Measurements from ENCODE around the gene HAGHL.

The HAGHL gene

DNA sequence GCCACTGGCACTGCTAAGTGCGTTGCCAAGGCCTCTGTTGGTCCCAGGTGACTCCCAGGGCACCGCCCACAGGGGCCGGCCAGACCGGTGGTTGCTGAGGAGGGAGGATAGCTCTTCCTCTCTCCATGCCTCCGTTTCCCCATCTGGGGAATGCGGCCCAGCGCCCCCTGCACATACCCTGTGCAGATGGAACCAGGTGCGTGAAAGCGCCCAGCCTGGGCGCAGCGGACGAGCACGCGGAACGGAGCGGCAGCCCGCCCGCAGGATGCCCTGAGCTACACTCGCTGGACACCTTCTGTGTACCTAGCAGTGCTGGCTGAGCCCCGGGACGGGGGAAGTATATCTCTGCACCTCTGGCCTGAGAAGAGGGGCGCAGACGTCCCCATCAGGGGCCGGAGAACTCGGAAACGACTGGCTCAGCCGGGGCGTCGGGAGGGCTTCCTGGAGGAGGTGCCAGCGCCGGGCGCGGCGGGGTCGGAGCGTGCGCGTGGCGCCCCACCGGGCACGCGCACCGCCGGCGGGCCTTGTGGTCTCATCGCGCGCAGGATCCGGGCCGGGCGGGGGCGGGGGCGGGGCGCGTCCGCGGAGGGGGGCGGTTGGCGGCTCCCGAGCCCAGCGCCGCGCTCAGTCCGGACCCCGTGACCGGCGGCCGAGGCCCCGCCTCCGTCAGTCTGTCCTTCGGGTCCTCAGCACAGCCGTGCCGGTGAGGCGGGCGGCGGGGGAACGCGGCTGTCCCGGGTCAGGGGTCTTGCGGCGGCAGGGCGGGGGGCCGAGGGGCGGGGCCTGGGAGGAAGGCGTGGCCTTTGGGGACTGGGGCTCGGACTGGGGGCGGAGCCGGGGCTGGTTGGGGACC lies at the start of gene HAGHL, which contains the start of gene CCDC78:
Gene HAGHL, plus strand, starts transcription at position 669 of the 853 bp plus-strand sequence. CDS start 404 bp downstream, outside the sequence.
Gene CCDC78, minus strand, starts transcription at position 6 of the 853 bp plus-strand sequence. CDS start 76 bp downstream, outside the sequence.
- DNase-seq (ENCODE audit: low read depth) = peak; percentile 49

GRCh38 chr16:677316-678190 lies 49.4 kb upstream of the HAGHL start:
- DNase-seq (ENCODE audit: low read depth) = no peak

DNA sequence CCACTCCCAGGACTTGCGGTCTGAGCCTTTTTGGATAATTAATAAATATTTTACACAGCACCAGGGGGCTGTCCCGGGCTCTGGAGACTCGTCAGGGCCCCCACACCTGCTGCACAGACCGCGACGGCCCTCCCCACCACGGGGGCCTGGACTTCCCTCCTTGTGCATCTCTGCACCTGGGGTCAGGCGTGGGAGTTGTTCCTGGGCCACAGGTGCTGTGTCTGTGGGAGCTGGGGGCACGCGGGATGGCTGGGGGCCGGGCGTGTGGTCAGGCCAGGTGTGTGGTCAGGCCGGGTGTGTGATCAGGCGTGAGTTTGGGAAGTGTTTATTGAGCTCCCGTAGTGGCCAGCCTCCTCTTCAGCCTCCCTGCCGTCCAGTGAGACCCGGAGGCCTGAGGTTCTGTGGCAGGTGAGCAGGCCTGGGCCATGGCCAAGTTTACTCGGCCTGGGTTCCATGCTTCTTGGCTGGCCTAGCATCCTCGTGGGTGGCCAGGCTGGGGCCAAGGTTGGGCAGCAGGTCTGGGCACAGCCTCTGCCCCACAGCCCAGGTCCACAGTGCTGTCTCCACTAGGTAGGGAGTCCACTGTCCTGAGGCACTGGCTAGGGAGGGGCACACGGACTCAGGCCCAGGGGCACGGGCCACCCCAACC lies 48.6 kb upstream of the HAGHL start:
- no peak for DNase-seq (ENCODE audit: low read depth)

DNA sequence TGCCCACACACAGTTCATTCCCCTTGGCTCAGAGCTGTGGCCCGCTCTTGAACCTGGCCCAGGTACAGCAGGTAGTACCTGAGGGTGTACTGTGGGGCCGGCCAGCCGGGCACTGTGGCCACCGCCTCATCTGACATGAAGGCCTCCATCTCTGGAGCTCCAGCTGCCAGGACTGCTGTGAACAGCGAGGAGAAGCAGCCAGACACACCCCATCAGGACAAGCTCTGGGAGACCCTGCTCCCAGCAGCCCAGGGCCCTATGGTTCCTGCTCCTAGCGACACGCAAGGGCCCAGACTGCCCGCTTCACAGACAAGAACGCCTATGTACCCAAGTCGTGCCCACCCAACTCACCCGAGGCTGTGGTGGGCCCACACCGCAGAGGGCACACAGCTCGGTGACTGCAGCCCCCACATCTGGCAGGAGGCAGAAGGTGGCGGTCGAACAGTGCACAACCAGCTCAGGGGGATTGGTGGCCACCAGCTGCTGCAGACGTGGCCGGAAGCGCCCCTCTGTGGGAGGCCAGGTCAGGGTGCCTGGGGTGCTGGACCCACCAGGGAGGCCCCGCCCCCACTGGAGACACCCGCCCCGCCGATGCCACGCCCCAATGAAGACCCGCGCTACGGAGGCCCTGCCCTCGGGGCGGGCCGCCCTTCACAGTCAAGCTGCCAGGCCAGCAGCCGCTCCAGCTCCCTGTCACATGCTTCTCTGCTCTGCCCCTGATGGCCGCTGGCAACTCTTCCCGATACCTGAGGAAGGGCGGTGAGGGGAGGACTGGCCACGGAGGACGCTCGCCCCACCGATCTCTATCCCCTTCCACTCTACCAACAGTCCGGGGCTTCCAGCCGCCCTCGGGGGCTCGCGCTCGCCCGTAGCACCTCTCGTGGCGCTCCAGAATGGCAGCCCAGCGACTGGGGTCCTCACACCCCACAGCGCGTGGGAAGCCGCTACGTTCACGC lies 47.8 kb upstream of the HAGHL start:
- DNase-seq (ENCODE audit: low read depth) = peak; percentile 35

DNA sequence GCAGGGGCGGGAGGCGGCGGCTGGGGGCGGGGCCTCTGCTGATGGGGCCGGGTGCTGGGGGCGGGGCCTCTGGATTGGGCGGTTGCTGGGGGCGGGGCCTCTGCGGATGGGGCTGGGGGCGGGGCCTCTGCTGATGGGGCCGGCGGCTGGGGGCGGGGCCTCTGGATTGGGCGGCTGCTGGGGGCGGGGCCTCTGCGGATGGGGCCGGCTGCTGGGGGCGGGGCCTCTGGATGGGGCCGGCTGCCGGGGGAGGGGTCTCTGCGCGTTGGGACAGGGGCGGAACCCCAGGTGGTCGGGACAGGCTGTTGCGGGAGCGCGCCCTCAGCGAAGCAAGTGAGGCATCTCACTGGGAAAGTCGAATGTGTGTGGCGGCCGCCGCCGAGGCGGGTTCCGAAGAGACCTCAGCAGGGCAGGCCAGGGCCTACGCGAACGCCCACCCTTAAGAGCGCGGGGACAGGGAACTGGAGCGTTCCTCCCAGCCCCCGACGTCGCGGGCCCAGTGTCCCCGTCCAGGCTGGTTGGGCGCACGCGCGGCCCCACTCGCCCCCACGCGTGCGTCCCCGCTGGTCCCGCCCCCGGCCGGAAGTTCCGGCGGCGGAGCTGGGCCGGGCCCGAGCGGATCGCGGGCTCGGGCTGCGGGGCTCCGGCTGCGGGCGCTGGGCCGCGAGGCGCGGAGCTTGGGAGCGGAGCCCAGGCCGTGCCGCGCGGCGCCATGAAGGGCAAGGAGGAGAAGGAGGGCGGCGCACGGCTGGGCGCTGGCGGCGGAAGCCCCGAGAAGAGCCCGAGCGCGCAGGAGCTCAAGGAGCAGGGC lies 46.9 kb upstream of the HAGHL start, which contains the start of gene STUB1:
Gene STUB1, plus strand, starts transcription at position 597 of the 811 bp plus-strand sequence. Its CDS starts 116 bp downstream, at position 713.
- DNase-seq (ENCODE audit: low read depth) = peak; percentile 86

DNA sequence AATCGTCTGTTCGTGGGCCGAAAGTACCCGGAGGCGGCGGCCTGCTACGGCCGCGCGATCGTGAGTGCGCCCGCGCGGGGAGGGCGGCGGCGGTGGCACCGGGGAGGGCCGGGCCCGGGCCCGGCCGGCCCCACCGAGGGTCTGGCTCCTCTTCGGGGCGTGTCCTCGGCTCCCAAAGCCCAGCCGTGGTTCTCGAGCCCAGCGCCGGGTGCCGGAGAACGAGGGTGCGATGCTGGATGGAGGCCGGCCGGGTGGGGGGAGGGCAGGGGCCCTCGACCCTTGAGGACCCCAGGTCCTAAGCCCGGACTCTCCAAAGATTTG lies 46.3 kb upstream of the HAGHL start:
- no peak for DNase-seq (ENCODE audit: low read depth)

DNA sequence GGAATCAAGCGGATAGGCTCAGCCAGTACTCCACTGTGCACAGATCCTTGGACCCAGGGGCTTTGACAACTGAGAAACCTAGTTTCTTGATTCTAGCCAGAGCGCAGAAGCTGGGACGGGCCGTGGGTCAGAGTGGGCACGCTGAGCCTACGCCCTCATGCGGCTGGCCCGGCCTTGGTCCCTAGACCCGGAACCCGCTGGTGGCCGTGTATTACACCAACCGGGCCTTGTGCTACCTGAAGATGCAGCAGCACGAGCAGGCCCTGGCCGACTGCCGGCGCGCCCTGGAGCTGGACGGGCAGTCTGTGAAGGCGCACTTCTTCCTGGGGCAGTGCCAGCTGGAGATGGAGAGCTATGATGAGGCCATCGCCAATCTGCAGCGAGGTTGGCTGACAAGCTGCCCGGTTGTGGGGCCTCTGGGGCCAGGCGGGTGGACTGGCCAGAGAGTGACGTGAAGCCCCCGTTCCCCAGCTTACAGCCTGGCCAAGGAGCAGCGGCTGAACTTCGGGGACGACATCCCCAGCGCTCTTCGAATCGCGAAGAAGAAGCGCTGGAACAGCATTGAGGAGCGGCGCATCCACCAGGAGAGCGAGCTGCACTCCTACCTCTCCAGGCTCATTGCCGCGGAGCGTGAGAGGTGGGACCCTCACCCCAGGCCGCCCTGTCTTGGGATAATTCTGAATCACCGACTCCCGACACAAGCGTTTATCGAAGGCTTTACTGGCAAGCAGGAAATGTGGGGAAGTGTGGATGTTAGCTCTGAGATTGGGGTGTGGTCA lies 45.8 kb upstream of the HAGHL start:
- peak; percentile 57 for DNase-seq (ENCODE audit: low read depth)

- DNase-seq (ENCODE audit: low read depth) = peak; percentile 38
Observed at GRCh38 chr16:681746-682427, 45.0 kb upstream of the HAGHL start.

DNA sequence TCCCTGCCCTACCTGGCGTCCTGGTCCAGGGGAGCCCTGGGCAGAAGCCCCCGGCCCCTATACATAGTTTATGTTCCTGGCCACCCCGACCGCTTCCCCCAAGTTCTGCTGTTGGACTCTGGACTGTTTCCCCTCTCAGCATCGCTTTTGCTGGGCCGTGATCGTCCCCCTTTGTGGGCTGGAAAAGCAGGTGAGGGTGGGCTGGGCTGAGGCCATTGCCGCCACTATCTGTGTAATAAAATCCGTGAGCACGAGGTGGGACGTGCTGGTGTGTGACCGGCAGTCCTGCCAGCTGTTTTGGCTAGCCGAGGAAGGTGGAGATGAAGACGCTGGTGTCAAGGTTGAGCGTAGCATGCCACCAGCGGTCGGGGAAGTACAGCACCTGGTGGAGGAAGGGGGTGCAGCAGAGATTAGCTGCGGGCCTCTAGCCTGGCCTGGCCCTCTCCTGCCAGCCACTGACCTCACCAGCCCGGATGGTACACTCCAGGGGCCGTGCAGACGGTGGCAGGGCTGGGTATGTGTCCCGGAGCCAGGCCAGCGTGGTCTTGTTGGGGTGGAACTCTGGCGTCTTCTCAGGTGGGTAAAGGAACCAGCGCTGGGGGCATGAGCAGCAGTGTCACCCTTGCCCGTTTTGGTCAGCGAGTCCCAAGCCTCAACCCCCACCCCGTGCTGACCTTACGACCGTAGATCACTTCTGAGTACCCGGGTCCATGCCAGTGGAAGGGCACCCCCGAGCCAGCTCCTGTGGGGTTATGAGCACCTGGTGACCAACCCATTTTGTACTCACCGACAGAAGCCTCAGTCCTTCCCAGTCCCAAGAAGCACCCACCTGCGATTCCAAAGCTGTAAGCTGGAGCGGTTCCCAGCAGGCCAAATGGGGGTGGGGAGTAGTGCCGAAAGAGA lies 44.2 kb upstream of the HAGHL start:
- no peak for DNase-seq (ENCODE audit: low read depth)

DNA sequence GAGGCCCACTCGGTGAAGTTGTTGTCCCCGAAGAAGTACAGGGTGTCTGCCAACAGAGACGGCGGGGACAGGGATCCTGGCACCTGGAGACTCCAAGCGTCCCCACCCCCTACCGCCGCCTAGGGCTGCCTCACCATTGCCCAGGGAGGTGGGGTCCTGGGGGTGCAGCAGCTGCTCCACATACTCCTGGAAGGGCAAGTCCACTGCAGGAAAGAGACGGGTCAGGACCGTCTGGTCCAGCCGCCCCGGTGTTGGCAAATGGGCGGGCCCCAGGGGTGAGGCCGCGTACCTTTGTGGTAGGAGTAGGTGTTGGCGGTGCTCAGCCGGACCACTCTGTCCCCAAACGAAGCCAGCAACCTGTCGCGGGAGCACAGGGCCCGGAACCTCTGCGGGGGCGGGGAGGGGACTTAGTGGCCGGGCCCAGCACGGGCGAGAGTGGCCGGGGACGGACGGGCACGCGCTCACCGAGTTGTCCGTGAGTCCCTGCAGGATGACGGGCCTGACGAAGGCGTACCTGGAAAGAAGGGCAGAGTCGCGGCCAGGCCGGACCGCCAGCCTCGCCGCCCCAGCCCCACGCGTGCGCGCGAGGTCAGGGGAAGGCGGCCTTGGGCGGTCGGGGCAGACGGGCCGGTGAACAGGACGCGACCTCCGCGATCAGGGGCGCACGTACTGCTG lies 43.4 kb upstream of the HAGHL start:
- DNase-seq (ENCODE audit: low read depth) = no peak

DNA sequence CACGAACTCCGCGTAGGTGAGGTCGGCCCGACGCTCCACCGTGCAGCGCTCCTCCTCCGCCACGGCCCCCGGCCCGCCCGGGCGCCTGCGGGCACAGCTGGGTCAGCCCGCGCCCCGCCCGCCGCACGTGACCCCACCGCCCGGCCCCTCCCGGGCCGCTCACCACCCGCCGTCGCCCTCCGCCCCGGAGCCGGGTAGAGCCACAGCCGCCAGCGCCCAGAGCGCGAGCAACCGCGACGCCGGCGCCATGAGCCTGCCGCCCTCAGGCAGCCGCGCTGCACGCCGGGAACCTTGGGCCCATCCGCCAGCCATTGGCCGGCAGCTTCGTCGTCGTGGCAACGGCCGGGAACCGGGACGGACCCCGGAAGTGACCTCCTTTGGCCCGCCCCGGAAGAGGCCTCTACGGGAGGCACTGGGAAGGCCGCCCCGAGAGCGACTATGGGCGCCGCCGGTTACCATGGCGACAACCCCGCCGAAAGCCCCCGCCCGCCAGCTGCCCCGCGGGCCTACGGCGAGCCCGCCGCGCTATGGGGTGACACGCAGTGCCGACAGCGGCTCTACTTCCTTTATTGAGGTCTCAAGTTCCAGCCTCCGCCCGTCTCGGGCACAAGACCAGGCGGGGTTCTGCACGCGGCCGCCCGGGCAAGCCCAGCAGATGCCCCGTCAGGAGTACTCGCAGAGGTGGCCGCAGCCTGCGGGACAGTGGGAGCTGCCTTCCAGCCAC lies 42.7 kb upstream of the HAGHL start, which contains the start of gene JMJD8:
Gene JMJD8, minus strand, starts transcription at position 264 of the 724 bp plus-strand sequence. Its CDS starts 15 bp downstream, at position 249.
- peak; percentile 96 for DNase-seq (ENCODE audit: low read depth)

DNA sequence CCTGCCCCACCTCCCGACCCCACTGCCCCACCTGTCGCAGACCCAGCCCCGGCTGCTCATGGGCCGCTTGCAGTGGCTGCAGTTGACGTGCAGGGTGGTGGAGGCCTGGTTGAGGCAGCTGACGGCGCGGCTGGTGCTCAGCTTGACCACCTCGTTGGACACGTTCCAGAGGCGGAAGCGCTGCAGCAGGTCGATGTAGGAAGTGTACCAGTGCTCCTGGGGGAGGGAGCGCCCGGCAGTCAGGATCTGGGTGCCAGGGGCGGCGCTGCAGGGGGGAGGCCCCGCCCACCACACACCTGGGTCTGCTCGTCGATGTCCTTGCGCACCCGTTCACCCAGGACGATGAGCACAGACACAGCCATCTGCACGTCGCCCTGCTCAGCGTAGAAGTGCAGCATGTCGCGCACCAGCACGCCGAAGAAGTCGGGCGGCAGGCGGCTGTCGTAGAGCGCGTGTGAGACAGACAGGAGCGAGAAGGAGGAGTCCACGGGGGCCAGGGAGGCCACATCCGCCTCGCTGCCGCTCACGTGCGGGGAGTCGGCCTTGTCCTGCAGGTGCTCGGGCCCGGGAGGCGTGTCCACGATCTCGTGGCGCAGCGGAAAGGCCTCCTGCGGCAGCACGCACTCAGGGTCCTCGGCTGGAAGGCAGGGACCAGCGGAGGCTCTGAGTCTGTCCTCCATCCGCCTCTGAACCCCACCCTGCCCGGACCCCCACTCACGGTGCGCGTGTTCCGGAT lies 41.8 kb upstream of the HAGHL start:
- DNase-seq (ENCODE audit: low read depth) = no peak

- no peak for DNase-seq (ENCODE audit: low read depth)
Observed at GRCh38 chr16:685967-686366, 40.9 kb upstream of the HAGHL start.

DNA sequence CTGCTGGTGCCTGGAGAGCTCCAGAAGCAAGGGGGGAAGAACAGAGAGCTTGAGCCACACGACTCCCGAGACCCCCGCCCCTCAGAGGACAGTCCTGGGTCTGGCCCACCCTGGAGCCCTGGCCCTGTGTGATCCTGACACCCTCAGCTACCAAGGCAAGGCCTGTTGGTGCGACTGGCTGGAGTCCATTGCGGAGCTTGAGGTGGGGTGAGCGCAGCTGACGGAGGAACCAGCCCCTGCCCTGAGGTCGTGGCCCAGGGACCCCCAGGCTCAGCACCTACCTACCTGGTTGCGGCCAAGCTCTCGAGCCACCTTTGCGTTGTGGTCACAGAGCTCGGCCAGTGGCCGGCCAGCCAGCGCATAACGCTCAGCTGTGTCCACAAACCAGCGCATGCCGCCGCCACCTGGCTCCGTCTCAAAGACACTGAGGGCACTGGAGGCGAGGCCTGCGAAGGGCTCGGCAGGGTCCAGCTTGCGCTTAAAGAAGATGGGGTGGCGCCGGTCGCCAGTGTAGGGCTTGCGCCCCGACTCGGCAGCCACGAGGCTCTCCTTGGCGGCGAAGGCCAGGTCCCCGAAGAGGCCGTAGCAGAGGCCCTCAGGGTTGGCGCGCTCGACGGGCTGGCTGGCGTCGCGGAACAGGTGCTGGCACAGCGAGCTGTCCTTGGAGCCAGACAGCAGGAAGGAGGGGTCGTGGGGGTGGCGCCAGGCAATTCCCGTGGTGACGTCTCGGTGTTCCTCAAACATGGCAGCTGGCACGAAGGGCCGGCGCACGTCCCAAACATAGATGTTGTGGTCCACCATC lies 40.2 kb upstream of the HAGHL start:
- DNase-seq (ENCODE audit: low read depth) = no peak

DNA sequence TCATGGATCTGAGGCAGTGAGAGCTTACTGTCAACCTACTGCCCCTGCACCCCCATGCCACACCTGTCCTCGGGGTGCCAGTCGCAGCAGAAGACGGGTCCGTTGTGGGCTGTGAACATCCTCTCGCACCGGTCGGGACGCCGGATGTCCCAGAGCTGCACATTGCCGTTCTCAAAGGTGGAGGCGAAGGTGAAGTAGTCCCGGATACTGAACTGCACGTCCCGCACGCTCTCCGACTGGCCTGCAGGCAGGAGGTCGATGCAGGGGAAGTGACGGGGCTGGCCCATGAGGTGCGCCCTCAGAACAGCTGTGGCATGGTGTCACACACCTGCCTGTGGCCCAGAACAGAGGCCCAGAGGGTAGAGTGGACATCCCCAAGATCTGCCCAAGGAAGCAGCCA lies 39.4 kb upstream of the HAGHL start:
- no peak for DNase-seq (ENCODE audit: low read depth)
